CD4-positive, alpha-beta T cell treated with Interleukin-15 for 4 hours (primary cell): ENCODE measurements around the gene PTGIS.

Source experiments
- DNase-seq: peaks from one replicate; pipeline ENCODE4 v3.0.0-alpha.2; 2020; ENCODE audit warnings: low spot score

The PTGIS gene

GRCh38 chr20:49496553-49497397 is 71.2 kb downstream of the PTGIS start:
- no peak for DNase-seq

GRCh38 chr20:49496043-49496442 is 71.9 kb downstream of the PTGIS start:
- DNase-seq = no peak

DNA sequence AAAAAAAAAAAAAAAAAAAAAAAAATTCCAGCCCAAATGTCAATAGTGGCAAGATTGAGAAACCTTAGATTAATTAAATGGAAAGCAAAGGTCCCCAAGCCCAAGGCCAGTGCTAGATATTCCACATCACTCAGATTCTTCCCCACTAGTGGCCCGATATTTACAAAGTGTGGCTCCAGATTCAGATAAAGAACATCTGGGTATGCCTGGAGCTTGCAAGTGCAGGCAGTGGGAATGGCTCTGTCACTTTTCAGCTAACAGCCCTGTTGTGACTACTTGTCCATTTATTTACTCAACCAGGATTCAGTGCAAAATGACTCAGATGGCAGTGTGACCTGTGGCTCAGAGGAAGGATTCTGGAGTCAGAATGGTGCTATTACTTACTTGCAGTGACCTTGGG is 77.2 kb downstream of the PTGIS start:
- DNase-seq = no peak

DNA sequence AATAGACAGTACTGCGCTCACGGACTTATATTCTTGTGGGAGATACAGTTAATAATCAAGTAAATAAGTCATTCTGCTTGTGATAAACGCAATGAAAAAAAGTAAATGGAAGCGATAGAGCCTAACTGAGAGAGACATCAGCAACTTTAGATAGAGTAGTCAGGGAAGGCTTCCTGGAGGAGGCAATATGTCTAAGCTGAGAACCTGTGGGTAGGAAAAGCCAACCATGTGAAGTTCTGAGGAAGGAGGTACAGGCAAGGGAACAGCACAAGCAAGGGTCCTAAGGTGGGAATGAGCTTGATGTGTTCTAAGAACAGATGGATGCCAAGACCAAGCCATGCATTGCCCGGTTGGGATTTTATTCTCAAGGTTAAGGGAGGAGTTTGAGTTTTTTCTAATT is 78.2 kb downstream of the PTGIS start:
- DNase-seq = no peak

GRCh38 chr20:49486064-49486463 is 81.9 kb downstream of the PTGIS start:
- no peak for DNase-seq

GRCh38 chr20:49485563-49485962 is 82.4 kb downstream of the PTGIS start:
- no peak for DNase-seq

- peak; percentile 32 for DNase-seq
These were observed 83.5 kb downstream of the PTGIS start for GRCh38 chr20:49484180-49485140.

GRCh38 chr20:49483696-49484123 is 84.2 kb downstream of the PTGIS start:
- DNase-seq = no peak

- DNase-seq = no peak
These were observed 84.8 kb downstream of the PTGIS start for GRCh38 chr20:49483018-49483695.

GRCh38 chr20:49482621-49483017 is 85.3 kb downstream of the PTGIS start, which contains the start of gene KCNB1:
TSS of gene KCNB1 (minus strand) at chr20:49482668. CDS start at chr20:49482480, 188 bp downstream.
- peak; percentile 9 for DNase-seq

DNA sequence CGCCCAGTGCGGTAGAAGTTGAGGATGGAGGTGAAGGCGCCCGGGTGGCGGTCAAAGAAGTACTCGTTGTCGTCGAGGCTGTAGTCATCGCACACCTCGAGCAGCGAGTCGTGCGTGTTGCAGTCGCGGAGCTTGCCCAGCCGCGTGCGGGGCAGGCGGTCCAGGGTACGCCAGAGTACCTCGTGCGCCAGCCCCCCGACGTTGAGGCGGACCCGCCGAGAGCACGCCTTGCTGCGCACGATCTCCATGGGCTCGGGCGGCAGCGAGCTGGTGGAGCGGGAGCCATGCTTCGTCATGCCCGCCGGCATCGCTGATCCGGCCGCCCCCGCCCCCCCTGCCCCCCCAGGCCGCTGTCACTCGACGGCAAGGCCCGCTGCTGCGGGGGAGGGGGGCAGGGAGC is 85.8 kb downstream of the PTGIS start:
- DNase-seq = no peak

DNA sequence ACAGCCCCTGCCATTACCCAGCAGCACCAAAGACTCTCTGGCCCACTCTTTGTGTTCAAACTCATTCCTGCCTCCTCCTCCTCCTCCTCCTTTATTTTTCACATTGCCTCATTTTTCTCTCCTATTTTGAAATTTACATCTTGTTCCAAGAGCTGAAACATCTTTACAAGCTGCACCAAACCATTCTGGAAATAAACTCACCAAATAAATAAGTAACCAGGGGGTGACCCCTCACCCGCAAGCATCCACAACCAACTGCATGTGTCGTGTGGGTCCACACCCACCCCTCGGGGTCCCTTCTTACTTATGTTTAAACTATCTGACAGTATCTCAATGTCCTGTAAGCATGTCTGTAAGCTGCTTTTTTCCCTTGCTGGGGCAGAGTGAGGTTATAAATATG is 86.8 kb downstream of the PTGIS start:
- no peak for DNase-seq

DNA sequence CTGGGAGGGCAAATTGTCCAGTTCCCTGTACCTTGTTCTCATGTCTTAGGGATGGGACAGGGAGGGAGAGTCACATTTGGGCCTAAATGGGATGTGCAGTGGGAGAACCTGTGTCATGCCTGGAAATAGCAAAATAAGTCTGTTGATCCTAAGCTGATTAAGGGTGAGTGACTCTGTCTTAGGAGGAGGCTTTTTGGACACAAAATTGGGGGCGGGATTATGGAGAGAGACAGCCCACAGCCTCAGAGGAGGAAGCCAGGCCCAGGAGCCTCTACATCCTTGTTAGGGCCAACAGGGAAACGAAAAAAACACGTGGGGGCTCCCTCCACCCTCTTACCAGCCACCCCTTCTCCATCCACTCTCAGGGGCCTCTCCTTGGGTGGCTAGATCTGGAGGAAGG is 87.7 kb downstream of the PTGIS start:
- DNase-seq = no peak

- no peak for DNase-seq
These were observed 88.2 kb downstream of the PTGIS start for GRCh38 chr20:49479785-49480184.

- DNase-seq = no peak
These were observed 88.9 kb downstream of the PTGIS start for GRCh38 chr20:49478754-49479689.

GRCh38 chr20:49478266-49478665 is 89.7 kb downstream of the PTGIS start:
- no peak for DNase-seq

DNA sequence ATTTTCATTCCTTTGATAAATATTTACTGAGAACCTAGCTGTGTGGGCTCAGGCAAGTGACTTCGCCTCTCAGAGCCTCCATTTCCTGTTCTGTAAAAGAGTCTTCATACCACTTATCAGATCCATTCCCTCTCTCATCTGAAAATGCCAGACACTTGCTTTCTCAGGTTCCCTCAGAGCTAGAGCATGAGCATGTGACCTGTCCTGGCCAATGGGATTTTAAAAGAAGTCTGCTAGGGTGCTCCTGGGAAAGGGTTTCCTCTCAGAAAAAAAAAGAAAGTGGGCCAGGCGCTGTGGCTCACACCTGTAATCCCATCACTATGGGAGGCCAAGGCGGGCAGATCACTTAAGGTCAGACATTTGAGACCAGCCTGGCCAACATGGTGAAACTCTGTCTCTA is 90.7 kb downstream of the PTGIS start:
- DNase-seq = no peak

DNA sequence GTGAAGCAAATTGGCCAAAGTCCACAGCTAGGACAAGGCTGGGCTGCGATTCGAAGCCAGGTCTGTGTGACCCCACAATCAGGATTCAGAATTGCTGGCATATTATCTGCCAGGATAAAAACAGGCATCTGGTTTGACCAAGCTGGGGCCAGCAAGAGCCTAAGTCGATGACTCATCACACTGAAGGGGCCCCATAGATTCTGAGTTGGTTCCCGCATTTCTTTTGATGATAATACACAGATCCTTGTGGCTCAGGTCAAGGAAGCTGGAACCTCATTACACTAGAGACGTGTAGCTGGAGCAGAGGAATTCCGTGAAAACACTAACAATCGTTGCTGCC is 92.0 kb downstream of the PTGIS start:
- DNase-seq = no peak

DNA sequence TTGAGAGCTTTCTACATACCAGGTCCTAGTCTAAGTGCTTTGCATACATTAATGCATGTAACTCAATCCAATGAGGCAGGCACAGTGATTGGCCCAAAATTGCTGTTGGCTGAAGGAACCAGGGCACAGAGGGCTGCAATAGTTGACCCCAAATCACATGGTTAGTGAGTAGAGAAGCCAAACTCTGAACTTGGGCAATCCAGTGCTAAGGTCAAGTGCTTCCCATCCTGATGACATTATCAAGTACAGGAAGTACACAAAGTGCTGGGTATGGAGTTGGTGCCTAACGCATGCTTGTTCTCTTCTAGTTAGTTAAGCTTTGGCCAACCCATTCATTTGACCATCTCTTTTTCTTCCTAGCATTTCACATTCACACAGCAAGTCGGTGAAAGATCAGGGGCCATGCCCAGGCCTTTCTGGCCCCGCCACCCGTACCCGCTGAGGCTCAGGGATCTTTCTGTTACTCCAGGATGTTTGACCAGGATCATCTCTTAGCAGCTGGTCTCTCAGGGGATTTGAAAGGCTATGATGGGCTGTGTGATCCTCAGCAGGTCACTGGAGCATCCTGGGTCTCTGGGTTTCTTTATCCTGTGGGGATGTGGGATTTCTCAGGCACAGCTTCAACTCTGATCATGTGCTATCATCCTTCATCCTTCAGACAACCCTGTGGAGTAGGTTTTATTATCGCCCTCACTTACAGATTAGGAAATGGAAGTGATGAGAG is 92.5 kb downstream of the PTGIS start:
- no peak for DNase-seq

GRCh38 chr20:49471397-49471796 is 96.5 kb downstream of the PTGIS start:
- DNase-seq = no peak

GRCh38 chr20:49470922-49471321 is 97.0 kb downstream of the PTGIS start:
- no peak for DNase-seq
